GDM1 (cell line): Measurements from ENCODE around the gene INHA.
A peak's percentile ranks its signal among the peaks of the same experiment; 100 is the strongest.

Source experiments
- DNase-seq: peaks from one replicate; lab custom pipeline; 2025; lab: John Stamatoyannopoulos, UW

INHA gene

DNA sequence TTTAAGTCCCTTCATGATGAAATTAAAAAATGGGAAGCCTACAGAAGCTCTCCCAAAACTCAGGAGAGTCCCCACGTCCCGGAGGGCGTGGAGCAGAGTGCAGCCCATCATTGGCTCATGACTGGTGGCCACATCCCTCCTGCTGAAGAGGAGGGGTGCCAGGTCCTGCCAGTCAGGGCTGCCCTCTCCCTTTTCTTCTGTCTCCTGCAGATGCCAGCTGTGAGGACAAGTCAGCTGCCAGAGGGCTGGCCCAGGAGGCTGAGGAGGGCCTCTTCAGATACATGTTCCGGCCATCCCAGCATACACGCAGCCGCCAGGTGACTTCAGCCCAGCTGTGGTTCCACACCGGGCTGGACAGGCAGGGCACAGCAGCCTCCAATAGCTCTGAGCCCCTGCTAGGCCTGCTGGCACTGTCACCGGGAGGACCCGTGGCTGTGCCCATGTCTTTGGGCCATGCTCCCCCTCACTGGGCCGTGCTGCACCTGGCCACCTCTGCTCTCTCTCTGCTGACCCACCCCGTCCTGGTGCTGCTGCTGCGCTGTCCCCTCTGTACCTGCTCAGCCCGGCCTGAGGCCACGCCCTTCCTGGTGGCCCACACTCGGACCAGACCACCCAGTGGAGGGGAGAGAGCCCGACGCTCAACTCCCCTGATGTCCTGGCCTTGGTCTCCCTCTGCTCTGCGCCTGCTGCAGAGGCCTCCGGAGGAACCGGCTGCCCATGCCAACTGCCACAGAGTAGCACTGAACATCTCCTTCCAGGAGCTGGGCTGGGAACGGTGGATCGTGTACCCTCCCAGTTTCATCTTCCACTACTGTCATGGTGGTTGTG is 2.6 kb downstream of the INHA start:
- no peak for DNase-seq

DNA sequence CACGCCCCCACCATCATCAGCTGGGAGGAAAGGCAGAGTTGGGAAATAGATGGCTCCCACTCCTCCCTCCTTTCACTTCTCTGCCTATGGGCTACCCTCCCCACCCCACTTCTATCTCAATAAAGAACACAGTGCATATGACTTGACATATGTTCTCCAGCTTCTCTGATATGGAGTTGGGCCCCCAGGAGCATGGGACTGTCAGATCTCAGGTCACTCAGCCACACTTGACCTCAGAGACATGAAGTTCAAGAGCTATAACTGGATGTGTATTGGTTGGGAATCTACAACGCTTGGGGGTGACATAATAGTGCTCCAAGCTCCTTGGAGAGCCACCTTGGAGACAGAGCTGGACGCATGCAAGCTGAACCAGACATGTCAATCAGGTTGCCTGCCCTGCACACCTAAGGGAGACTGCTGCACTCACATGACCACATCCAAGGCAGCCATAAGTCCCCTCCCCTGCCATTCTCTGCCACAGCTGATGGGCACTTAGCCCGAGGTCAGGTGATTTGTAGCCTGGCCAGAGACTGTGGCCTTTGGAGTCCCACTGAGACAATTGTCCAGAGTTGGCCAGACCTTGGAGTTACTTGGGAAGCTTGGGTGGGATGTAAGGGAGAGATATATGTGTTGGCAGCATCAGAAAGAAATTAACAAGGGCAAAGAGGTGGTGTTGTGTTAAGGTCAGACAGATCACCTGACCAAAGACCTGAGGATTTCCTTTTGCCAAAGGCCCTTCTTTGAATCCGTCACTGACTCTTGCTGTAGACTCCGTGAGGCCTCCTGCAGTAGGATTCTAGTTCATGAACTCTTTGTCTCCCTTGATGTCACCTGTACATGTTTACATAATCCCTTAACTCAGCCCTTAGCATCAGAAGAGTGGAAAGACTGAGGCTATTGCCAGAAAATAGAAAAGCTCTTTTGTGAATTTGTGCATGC is 3.7 kb downstream of the INHA start:
- no peak for DNase-seq

DNA sequence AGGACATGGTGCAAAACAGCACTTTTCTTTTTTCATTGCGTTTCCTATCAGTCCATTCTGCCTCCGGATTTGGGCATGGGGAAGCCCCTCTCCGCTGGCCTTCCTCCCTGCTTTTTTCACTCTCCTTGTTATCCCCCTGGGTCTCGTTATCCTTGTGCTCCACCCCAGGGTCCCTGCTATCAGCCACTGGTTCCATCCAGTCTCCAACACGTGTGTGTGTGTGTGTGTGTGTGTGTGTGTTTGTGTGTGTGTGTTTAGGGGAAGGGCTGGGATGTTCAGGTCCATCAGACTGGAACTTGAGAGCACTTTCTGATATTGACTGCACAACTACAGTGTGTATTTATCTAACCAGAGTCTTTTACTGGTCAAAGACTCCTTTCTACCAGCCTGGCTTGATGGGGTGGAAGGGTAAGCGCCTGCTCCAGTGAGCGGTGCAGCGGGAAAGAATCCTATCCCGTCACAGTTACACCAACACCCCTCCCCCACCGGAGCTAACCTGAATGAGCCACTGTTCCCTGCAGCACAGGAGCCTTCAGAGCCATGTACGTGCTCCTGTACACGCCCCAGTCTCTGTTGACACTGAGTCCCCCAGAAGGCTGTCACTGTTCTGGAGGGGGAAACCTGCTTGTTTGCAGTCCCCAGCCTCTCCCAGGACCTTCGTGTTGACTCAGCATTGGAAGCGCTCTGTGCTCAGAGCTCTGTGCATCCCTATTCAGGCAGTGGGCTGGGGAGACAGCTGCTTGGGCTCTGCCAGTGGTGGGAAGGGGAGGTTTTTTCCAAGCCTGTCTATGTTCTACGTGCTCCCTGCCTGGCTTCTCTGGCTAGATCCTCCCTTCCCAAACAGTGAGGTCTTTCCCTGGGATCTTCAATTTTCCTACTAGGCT is 4.6 kb downstream of the INHA start:
- DNase-seq: no peak

DNA sequence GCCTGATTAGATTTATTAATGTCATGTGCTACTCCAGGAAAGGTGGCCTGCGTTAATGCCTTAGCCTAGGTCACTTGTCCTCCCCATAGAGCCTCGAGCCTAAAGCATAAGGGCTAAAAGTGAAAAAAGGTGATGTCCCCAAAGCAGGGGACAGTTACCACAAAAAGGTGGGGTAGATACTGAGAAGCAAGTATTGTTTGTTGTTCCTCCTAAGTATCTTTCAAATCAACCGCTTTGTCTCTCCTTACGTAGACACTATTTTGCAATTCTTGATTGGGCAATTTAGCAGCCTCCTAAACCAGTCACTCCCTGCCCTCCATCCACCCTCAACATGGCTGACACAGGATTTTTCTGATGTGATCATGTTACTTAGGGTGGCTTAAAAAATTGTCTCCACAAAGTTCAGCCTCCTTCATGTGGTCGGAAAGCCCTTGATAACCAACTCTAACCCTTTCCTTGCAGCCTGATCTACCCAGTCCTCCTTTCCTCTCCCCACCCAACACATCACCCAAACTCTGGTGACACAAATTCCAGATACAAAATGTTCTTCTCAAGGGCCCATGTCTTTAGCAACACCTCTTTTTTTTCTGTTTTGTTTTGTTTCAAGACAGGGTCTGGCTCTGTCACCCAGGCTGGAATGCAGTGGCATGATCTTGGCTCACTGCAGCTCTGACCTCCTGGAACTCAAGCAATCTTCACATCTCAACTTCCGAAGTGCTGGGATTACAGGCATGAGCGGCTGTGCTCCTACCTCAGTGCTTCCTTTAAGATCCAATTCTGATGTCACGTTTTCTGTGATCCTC is 6.9 kb downstream of the INHA start:
- no peak for DNase-seq

DNA sequence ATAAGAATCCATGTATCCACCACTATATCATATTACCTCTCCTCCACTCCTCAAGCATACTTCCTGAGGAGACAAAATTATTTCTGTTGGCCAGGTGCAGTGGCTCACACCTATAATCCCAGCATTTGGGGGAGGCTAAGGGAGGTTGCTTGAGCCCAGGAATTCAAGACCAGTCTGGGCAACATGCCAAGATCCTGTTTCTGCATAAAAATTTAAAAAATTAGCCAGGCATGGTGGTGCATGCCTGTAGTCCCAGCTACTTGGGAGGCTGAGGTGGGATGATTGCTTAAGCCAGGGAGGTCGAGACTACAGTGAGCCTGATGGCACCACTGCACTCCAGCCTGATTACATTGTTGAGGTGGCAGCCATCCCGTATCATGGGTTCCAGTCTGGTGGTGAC is 9.2 kb downstream of the INHA start:
- DNase-seq: no peak

DNA sequence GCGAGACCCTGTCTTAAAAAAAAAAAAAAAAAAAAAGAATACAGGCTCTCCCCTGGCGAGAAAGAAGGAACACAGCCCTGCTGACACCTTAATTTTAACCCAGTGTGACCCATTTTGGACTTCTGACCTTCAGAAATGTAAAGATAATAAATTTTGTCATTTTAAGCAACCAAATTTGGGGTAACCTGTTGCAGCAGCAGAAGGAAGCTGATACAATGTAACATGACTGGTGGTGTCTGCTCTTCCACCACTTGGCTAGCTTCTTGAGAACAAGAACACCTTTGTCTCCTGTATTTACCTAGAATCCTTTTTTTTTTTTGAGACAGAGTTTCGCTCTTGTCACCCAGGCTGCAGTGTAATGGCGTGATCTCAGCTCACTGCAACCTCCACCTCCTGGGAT is 19.0 kb downstream of the INHA start:
- no peak for DNase-seq

DNA sequence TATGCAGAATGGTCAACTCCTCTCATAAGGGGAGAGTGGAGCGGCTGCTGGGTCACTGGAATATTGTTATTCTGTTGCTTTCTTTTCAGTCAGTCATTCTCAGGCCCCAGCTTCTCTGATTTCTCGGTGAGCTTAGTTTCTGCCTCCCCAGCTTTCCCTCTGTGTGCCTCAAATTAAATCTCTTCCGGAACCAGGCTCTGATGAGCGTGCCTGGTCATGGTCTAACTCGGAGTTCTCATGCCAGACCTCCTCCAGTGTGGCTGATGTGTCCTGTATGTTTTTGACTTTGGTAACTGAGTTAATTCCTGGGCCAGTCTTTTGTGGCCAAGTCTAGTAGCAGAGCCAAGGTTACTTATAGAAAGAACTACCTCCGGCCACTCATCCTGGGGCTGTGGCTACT is 20.6 kb downstream of the INHA start:
- no peak for DNase-seq

DNA sequence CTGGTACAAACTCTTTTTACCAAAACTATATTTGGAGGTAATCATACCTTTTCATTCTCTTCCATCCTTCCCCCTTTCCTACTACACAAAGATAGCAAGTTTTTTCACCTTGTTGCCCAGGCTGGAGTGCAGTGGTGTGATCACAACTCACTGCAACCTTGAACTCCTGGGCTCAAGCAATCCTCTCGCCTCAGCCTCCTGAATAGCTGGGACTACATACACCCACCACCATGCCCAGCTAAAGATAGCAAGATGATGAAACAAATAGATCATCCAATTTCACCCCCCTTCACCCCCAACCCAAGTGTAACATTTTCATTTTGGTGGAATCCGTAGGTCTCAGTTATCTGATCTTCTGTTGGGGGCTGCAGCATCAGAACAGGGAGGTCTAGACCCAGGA is 21.0 kb downstream of the INHA start:
- DNase-seq: no peak

DNA sequence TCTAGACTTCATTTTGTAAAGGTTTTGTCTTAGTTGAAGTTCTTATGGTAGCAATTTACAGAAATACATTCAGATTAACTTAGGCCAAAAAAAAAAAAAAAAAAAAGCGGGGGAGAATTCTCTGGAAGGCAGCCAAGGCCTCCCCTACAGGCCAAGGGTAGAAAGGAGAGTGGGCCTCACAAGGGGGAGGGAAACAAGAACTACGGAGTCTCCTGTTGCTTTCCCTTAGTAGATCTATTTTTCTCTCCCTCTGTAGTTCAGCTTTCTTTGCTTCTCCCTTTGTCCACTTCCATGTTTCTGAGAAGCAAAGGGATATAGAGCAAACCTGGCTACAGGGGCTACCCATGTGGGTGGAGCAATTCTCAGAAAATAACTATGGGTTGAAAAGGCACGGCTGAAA is 23.1 kb downstream of the INHA start:
- no peak for DNase-seq

DNA sequence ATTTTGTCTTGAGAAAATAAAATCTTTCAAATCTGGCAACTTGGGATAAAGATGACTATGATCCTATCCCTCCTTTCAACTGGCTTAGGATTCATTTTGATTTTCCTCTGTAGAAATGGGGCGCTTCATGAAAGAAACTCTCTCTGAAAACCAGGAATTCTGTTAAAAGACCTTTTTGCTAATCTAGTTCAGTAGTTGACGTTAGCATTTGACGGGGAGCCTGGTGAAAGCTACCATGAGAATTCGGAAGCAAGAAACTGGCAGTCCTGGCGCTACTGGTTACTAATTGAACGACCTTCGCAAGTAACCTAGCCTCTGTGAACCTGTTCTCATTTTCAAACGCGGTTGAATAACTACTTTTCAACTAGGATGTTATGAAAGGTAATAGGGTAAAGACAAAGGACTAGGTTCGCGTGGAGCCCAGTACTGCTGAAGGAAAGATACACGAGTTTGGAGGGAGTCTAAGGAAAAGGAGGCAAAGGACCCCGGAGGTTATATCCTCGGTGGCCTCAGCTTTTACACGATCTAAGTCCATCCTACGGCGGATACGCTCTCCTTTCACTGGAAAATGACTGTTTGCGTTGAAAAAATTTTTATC is 24.9 kb downstream of the INHA start:
- no peak for DNase-seq

DNA sequence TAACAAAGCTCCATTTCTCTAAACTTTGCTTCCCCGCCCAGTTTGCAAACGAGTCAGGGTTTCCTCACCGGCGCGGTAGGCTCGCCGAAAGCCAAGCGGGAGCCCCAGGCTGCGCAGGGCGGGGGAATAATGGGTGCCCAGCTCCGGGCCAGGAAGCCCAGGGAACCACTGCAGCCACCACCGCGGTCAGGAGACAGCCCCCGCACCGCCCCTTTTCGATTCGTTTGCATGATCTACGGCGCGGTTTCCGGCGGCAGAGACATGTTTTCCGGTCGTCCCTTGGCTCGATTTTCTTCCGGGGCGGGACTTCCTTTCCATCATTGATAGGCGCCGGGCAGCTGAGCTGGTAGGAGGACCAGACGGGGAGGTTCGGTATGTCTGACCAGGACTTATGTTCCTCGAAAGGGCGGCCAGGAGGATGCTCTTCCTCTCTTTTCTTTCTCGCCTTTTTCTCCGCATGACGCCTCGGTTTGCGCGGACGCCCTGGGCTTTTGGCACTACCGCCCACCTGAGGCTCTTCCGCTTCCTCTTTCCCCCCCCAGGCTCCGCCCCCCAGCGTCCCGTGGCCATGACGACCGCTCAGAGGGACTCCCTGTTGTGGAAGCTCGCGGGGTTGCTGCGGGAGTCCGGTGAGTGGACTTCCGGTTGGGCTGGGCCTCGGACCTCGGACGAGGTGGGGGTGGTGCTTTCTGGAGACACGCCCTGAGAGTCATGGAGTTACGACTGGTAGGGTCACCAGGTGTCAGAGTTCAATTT is 25.6 kb downstream of the INHA start, which contains the start of gene STK11IP:
STK11IP (plus strand) TSS at position 306 of the 756 bp plus-strand sequence; CDS start at position 569, 263 bp downstream.
- DNase-seq: peak; percentile 88

DNA sequence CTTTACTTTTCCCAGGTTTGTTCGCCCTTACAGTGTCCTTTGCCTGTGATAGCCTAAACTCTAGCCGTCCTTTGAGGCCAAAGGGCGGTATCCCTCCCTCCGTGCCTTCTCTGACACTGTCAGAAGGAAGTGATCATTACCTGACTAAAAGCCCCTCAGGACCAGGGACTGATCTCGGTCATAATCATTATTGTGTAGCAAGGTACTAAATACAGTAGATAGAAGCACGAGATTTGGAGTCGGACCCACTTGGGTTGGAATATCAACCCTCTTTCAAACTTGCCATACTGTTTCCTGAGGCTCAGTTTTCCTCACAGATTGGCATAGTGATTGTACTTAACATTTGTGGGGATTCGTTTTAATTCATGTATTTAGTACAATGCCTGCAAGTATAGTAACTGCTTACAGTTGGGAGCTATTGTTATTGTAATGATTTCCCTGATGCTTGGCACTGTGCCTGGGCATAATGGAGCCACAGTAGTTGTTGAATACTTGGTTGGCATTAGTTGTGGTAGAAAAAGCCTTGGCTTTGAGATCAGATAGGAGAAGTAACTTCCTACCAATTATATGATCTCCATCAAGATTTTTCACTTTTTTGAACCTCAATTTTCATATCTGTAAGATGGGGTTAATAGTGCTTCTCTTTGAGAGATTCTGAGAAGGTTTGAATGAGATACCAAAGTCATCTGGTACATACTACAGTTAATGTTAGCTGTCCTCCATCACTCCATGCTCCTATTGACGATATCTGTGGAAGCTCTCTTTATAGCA is 26.4 kb downstream of the INHA start:
- no peak for DNase-seq

DNA sequence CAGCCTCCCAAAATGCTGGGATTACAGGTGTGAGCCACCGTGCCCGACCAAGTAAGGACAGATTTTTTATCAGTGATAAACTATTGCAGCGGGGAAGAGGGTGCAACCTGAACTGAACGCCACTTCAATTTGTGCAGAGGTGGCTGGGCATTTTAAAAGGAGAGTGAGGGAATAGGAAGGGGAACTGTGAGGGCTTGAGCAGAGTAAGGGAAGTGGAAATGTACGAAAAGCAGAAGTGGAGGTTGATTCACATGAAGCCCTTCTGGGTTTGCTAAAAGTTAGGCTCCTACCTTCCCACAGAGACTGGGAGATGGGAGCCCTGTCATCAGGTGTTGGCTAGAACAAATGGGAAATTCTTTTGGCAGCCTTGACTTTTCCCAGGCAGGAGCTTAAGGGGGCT is 31.7 kb downstream of the INHA start:
- DNase-seq: peak; percentile 60

DNA sequence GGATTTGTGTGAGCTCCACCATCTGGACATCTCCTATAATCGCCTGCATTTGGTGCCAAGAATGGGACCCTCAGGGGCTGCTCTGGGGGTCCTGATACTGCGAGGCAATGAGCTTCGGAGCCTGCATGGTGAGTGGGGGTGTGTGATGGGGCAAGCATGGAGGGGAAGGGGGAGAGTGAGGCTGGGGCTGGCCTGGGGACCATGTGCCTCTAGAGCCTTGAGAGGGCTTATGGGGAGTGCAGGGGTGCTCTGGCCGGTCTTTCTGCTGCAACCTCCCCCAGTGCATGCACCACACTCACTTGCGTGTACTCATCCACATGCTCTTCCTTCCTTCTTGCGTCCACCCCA is 33.5 kb downstream of the INHA start:
- no peak for DNase-seq

DNA sequence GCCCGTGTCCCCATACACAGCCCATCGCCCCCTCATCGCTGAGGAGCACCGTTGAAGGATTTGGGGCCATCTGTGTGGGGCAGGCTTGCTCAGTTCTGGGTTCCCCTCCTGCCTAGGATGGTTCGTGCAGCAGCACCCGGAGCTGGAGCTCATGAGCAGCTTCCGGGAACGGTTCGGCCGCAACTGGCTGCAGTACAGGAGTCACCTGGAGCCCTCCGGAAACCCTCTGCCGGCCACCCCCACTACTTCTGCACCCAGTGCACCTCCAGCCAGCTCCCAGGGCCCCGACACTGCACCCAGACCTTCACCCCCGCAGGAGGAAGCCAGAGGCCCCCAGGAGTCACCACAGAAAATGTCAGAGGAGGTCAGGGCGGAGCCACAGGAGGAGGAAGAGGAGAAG is 35.8 kb downstream of the INHA start:
- no peak for DNase-seq

DNA sequence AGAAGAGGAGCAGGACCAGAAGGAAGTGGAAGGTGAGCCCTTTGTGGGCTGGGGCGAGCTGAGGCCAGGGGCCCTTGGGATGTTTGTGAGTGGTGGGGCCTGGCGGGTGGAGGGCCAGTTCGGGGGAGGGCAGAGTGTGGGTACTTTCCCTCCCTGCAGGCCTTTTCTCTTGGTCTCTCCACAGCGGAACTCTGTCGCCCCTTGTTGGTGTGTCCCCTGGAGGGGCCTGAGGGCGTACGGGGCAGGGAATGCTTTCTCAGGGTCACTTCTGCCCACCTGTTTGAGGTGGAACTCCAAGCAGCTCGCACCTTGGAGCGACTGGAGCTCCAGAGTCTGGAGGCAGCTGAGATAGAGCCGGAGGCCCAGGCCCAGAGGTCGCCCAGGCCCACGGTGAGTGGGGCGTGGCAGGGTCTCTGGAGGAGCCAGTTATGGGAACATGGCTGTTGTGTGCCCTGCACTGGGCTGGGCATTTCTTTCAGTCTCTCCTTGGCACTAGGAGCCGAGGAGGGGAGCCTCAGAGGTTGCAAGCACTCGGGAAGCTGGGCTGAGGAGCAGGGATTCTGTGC is 36.4 kb downstream of the INHA start:
- DNase-seq: no peak

DNA sequence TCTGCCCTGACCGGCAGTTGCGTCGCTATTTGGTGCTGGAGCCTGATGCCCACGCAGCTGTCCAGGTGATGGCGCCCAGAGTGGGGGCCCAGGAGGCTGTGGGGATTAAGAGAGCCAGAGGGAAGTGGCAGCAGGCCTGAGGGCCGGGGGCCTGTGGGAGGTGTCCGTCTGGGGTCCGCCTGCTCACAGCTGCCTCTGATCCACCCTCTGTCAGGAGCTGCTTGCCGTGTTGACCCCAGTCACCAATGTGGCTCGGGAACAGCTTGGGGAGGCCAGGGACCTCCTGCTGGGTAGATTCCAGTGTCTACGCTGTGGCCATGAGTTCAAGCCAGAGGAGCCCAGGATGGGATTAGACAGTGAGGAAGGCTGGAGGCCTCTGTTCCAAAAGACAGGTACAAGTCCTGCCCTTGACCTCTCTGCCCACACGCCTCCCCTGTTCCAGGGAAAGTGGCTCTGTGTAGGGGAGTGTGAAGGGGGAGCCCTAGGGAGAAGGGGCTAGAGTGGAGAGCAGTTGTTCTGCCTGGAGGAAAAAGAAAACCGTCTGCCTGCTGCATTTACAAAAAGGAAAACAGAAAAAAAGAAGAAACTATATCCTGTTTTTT is 37.1 kb downstream of the INHA start:
- DNase-seq: no peak

DNA sequence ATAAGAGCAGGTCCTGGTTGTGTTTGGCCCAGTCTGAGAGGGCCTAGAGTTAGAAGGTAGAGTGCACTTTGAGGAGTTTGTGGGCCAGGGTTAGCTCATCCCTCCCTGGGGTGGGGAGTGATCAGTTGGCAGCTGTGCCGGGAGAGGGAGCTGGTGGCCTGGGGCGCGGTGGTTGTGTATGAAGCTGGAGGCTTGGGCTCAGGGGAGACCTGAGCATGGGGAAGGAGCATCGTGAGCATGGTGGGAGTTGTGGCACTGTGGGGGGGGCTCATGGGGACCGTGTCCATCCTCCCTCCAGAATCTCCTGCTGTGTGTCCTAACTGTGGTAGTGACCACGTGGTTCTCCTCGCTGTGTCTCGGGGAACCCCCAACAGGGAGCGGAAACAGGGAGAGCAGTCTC is 39.2 kb downstream of the INHA start:
- no peak for DNase-seq
